Measurements from ENCODE around the gene MTCL1.

The MTCL1 gene

GRCh38 chr18:8667846-8668245 is 37.5 kb upstream of the MTCL1 start:
- Histone ChIP-seq H3K9me3 (ENCODE audit: insufficient read depth, low read depth, low read length) (no peaks in the 10 kb centered on the region), H3K27ac (ENCODE audit: low read depth, low read length) (no peak overlapping the region), H3K36me3 (ENCODE audit: insufficient read depth, low read length) (no peaks in the 10 kb centered on the region), H3K4me1 (ENCODE audit: insufficient read depth, low read length) (peaks cover 23% of the 10 kb centered on the region), H3K4me3 (ENCODE audit: low read length) (no peak overlapping the region), H3K9ac (ENCODE audit: low read depth, low read length) (no peak overlapping the region), H3K27me3 (ENCODE audit: insufficient read depth, low read length) (no peaks in the 10 kb centered on the region)
- WGBS, result 93% methylated on average over 3 of the region's 3 CpGs

GRCh38 chr18:8668381-8668780 is 37.0 kb upstream of the MTCL1 start:
- Histone ChIP-seq H3K4me3 (ENCODE audit: low read length) (no peak overlapping the region), H3K27ac (ENCODE audit: low read depth, low read length) (no peak overlapping the region), H3K9ac (ENCODE audit: low read depth, low read length) (no peak overlapping the region), H3K27me3 (ENCODE audit: insufficient read depth, low read length) (no peaks in the 10 kb centered on the region), H3K36me3 (ENCODE audit: insufficient read depth, low read length) (no peaks in the 10 kb centered on the region), H3K9me3 (ENCODE audit: insufficient read depth, low read depth, low read length) (no peaks in the 10 kb centered on the region), H3K4me1 (ENCODE audit: insufficient read depth, low read length) (peaks cover 20% of the 10 kb centered on the region)

- Histone ChIP-seq H3K9ac (ENCODE audit: low read depth, low read length) (no peak overlapping the region), H3K27me3 (ENCODE audit: insufficient read depth, low read length) (no peaks in the 10 kb centered on the region), H3K4me3 (ENCODE audit: low read length) (no peak overlapping the region), H3K9me3 (ENCODE audit: insufficient read depth, low read depth, low read length) (no peaks in the 10 kb centered on the region), H3K4me1 (ENCODE audit: insufficient read depth, low read length) (peaks cover 24% of the 10 kb centered on the region), H3K36me3 (ENCODE audit: insufficient read depth, low read length) (no peaks in the 10 kb centered on the region), H3K27ac (ENCODE audit: low read depth, low read length) (no peak overlapping the region)
- WGBS, result 86% methylated on average over 4 of the region's 4 CpGs
Observed at GRCh38 chr18:8669571-8669970, 35.8 kb upstream of the MTCL1 start.

- Histone ChIP-seq H3K36me3 (ENCODE audit: insufficient read depth, low read length) (no peaks in the 10 kb centered on the region), H3K27me3 (ENCODE audit: insufficient read depth, low read length) (no peaks in the 10 kb centered on the region), H3K9ac (ENCODE audit: low read depth, low read length) (no peak overlapping the region), H3K4me3 (ENCODE audit: low read length) (no peak overlapping the region), H3K4me1 (ENCODE audit: insufficient read depth, low read length) (peaks cover 21% of the 10 kb centered on the region), H3K9me3 (ENCODE audit: insufficient read depth, low read depth, low read length) (no peaks in the 10 kb centered on the region), H3K27ac (ENCODE audit: low read depth, low read length) (no peak overlapping the region)
- 91% methylated on average over 9 of the region's 9 CpGs for WGBS
Observed at GRCh38 chr18:8673256-8674209, 31.8 kb upstream of the MTCL1 start.

GRCh38 chr18:8675057-8675456 is 30.3 kb upstream of the MTCL1 start:
- no peak overlapping the region for H3K27ac ChIP-seq (ENCODE audit: low read depth, low read length)
- H3K9ac ChIP-seq (ENCODE audit: low read depth, low read length), result no peak overlapping the region
- 84% methylated on average over 4 of the region's 4 CpGs for WGBS
- H3K4me1 ChIP-seq (ENCODE audit: insufficient read depth, low read length), result peaks cover 21% of the 10 kb centered on the region
- H3K9me3 ChIP-seq (ENCODE audit: insufficient read depth, low read depth, low read length), result no peaks in the 10 kb centered on the region
- no peaks in the 10 kb centered on the region for H3K36me3 ChIP-seq (ENCODE audit: insufficient read depth, low read length)
- no peaks in the 10 kb centered on the region for H3K27me3 ChIP-seq (ENCODE audit: insufficient read depth, low read length)
- no peak overlapping the region for H3K4me3 ChIP-seq (ENCODE audit: low read length)

GRCh38 chr18:8681196-8681595 is 24.2 kb upstream of the MTCL1 start:
- 94% methylated on average over 4 of the region's 4 CpGs for WGBS
- H3K4me3 ChIP-seq (ENCODE audit: low read length), result no peak overlapping the region
- peaks cover 9% of the 10 kb centered on the region for H3K4me1 ChIP-seq (ENCODE audit: insufficient read depth, low read length)
- H3K27ac ChIP-seq (ENCODE audit: low read depth, low read length), result no peak overlapping the region
- no peaks in the 10 kb centered on the region for H3K9me3 ChIP-seq (ENCODE audit: insufficient read depth, low read depth, low read length)
- no peaks in the 10 kb centered on the region for H3K27me3 ChIP-seq (ENCODE audit: insufficient read depth, low read length)
- H3K36me3 ChIP-seq (ENCODE audit: insufficient read depth, low read length), result no peaks in the 10 kb centered on the region
- H3K9ac ChIP-seq (ENCODE audit: low read depth, low read length), result no peak overlapping the region

- Histone ChIP-seq H3K9me3 (ENCODE audit: insufficient read depth, low read depth, low read length) (no peaks in the 10 kb centered on the region), H3K36me3 (ENCODE audit: insufficient read depth, low read length) (no peaks in the 10 kb centered on the region), H3K9ac (ENCODE audit: low read depth, low read length) (no peak overlapping the region), H3K4me3 (ENCODE audit: low read length) (no peak overlapping the region), H3K27me3 (ENCODE audit: insufficient read depth, low read length) (no peaks in the 10 kb centered on the region), H3K4me1 (ENCODE audit: insufficient read depth, low read length) (peaks cover 22% of the 10 kb centered on the region), H3K27ac (ENCODE audit: low read depth, low read length) (no peak overlapping the region)
- WGBS, result 93% methylated on average over 7 of the region's 7 CpGs
Observed at GRCh38 chr18:8684577-8684976, 20.8 kb upstream of the MTCL1 start.

GRCh38 chr18:8685141-8685913 is 20.0 kb upstream of the MTCL1 start:
- H3K4me3 ChIP-seq (ENCODE audit: low read length), result no peak overlapping the region
- H3K4me1 ChIP-seq (ENCODE audit: insufficient read depth, low read length), result peaks cover 22% of the 10 kb centered on the region
- 71% methylated on average over 13 of the region's 13 CpGs for WGBS

GRCh38 chr18:8685914-8686216 is 19.5 kb upstream of the MTCL1 start:
- WGBS, result 96% methylated on average over 8 of the region's 8 CpGs
- Histone ChIP-seq H3K4me3 (ENCODE audit: low read length) (no peak overlapping the region), H3K4me1 (ENCODE audit: insufficient read depth, low read length) (peaks cover 22% of the 10 kb centered on the region), H3K27me3 (ENCODE audit: insufficient read depth, low read length) (no peaks in the 10 kb centered on the region), H3K9me3 (ENCODE audit: insufficient read depth, low read depth, low read length) (no peaks in the 10 kb centered on the region), H3K9ac (ENCODE audit: low read depth, low read length) (no peak overlapping the region), H3K27ac (ENCODE audit: low read depth, low read length) (peak overlapping the region; percentile 18; the same call in 1 of the 2 replicates), H3K36me3 (ENCODE audit: insufficient read depth, low read length) (no peaks in the 10 kb centered on the region)

More at GRCh38 chr18:8685141-8685913, 20.0 kb upstream of the MTCL1 start:
- no peaks in the 10 kb centered on the region for H3K36me3 ChIP-seq (ENCODE audit: insufficient read depth, low read length)
- peak overlapping the region; percentile 12; the same call in 1 of the 2 replicates for H3K9ac ChIP-seq (ENCODE audit: low read depth, low read length)
- peak overlapping the region; percentile 18; the same call in 1 of the 2 replicates for H3K27ac ChIP-seq (ENCODE audit: low read depth, low read length)
- no peaks in the 10 kb centered on the region for H3K9me3 ChIP-seq (ENCODE audit: insufficient read depth, low read depth, low read length)
- H3K27me3 ChIP-seq (ENCODE audit: insufficient read depth, low read length), result no peaks in the 10 kb centered on the region

GRCh38 chr18:8686611-8687010 is 18.7 kb upstream of the MTCL1 start:
- no peaks in the 10 kb centered on the region for H3K36me3 ChIP-seq (ENCODE audit: insufficient read depth, low read length)
- WGBS, result 36% methylated on average over 4 of the region's 6 CpGs
- H3K9me3 ChIP-seq (ENCODE audit: insufficient read depth, low read depth, low read length), result no peaks in the 10 kb centered on the region
- no peak overlapping the region for H3K4me3 ChIP-seq (ENCODE audit: low read length)
- no peaks in the 10 kb centered on the region for H3K27me3 ChIP-seq (ENCODE audit: insufficient read depth, low read length)
- H3K27ac ChIP-seq (ENCODE audit: low read depth, low read length), result no peak overlapping the region
- H3K9ac ChIP-seq (ENCODE audit: low read depth, low read length), result no peak overlapping the region
- H3K4me1 ChIP-seq (ENCODE audit: insufficient read depth, low read length), result peaks cover 22% of the 10 kb centered on the region

- Histone ChIP-seq H3K27me3 (ENCODE audit: insufficient read depth, low read length) (no peaks in the 10 kb centered on the region), H3K4me3 (ENCODE audit: low read length) (no peak overlapping the region), H3K4me1 (ENCODE audit: insufficient read depth, low read length) (peaks cover 22% of the 10 kb centered on the region), H3K36me3 (ENCODE audit: insufficient read depth, low read length) (no peaks in the 10 kb centered on the region), H3K9ac (ENCODE audit: low read depth, low read length) (no peak overlapping the region), H3K27ac (ENCODE audit: low read depth, low read length) (no peak overlapping the region), H3K9me3 (ENCODE audit: insufficient read depth, low read depth, low read length) (no peaks in the 10 kb centered on the region)
- WGBS, result 91% methylated on average over 7 of the region's 8 CpGs
Observed at GRCh38 chr18:8688216-8688800, 17.0 kb upstream of the MTCL1 start.
